Activated CD8-positive, alpha-beta memory T cell treated with anti-CD3 and anti-CD28 coated beads for 4 hours (primary cell): Measurements from ENCODE around the gene RIMBP2.
A peak's percentile ranks its signal among the peaks of the same experiment; 100 is the strongest.
"Not testable (repeated sequence)": the region's sequence is repeated elsewhere in the genome, so short reads cannot be mapped to it uniquely, and the experiment has no call there.

Source experiments
- DNase-seq, 2 donors: peaks; one replicate each; pipeline ENCODE4 v3.0.0-alpha.2; 2020; ENCODE audit warnings: low read depth in 2 of 2

Gene RIMBP2

GRCh38 chr12:130715998-130716968 is at the start of gene RIMBP2:
Gene RIMBP2, minus strand, starts transcription at chr12:130716299. Its CDS starts 237,286 bp downstream, at chr12:130479013.
- no peak for DNase-seq

- no peak for DNase-seq
Measured at GRCh38 chr12:130765186-130765659, 49.1 kb upstream of the RIMBP2 start.

- no peak for DNase-seq
Measured at GRCh38 chr12:130764475-130765185, 48.5 kb upstream of the RIMBP2 start.

GRCh38 chr12:130764073-130764472 is 48.0 kb upstream of the RIMBP2 start:
- DNase-seq: no peak

GRCh38 chr12:130762319-130762675 is 46.2 kb upstream of the RIMBP2 start:
- no peak for DNase-seq

- peak; percentile 15 to 20 for DNase-seq
Measured at GRCh38 chr12:130761537-130762318, 45.6 kb upstream of the RIMBP2 start.

- no peak for DNase-seq
Measured at GRCh38 chr12:130754234-130754901, 38.3 kb upstream of the RIMBP2 start.

- DNase-seq: no peak
Measured at GRCh38 chr12:130752692-130753230, 36.7 kb upstream of the RIMBP2 start.

GRCh38 chr12:130752037-130752436 is 35.9 kb upstream of the RIMBP2 start:
- DNase-seq: not testable (repeated sequence)

- DNase-seq: no peak
Measured at GRCh38 chr12:130748786-130749185, 32.7 kb upstream of the RIMBP2 start.

- DNase-seq: peak; percentile 25 to 37
Measured at GRCh38 chr12:130747867-130748740, 32.0 kb upstream of the RIMBP2 start.

GRCh38 chr12:130746546-130746945 is 30.4 kb upstream of the RIMBP2 start:
- no peak for DNase-seq

- DNase-seq: no peak
Measured at GRCh38 chr12:130745921-130746320, 29.8 kb upstream of the RIMBP2 start.

GRCh38 chr12:130744274-130744673 is 28.2 kb upstream of the RIMBP2 start:
- no peak for DNase-seq

GRCh38 chr12:130743606-130744005 is 27.5 kb upstream of the RIMBP2 start:
- DNase-seq: no peak

- no peak for DNase-seq
Measured at GRCh38 chr12:130743176-130743575, 27.1 kb upstream of the RIMBP2 start.

- no peak for DNase-seq
Measured at GRCh38 chr12:130742716-130743115, 26.6 kb upstream of the RIMBP2 start.

GRCh38 chr12:130742112-130742511 is 26.0 kb upstream of the RIMBP2 start:
- no peak for DNase-seq

GRCh38 chr12:130739571-130739970 is 23.5 kb upstream of the RIMBP2 start:
- no peak for DNase-seq

- not testable (repeated sequence) for DNase-seq
Measured at GRCh38 chr12:130738403-130738802, 22.3 kb upstream of the RIMBP2 start.
